CD4-positive, alpha-beta T cell treated with Interleukin-6 at 100 ng/mL for 8 hours (primary cell): ENCODE results near the gene PDE2A.
A peak's percentile ranks its signal among the peaks of the same experiment; 100 is the strongest.

Source experiments
- DNase-seq: peaks from one replicate; pipeline ENCODE4 v3.0.0-alpha.2; 2020; ENCODE audit warnings: mixed read lengths, low spot score

Gene PDE2A

GRCh38 chr11:72684236-72684912 is 10.2 kb upstream of the PDE2A start:
- peak; percentile 32 for DNase-seq

GRCh38 chr11:72683782-72684200 is 9.6 kb upstream of the PDE2A start:
- DNase-seq: peak; percentile 40

GRCh38 chr11:72682858-72683243 is 8.6 kb upstream of the PDE2A start:
- no peak for DNase-seq

GRCh38 chr11:72682238-72682857 is 8.1 kb upstream of the PDE2A start:
- no peak for DNase-seq

GRCh38 chr11:72681226-72682153 is 7.3 kb upstream of the PDE2A start:
- DNase-seq: no peak

GRCh38 chr11:72680624-72681158 is 6.5 kb upstream of the PDE2A start:
- DNase-seq: no peak

GRCh38 chr11:72679869-72680268 is 5.6 kb upstream of the PDE2A start:
- DNase-seq: no peak

- no peak for DNase-seq
These were observed 4.3 kb upstream of the PDE2A start for GRCh38 chr11:72678524-72678923.

- peak; percentile 37 for DNase-seq
These were observed 2.7 kb upstream of the PDE2A start for GRCh38 chr11:72676861-72677341.

GRCh38 chr11:72675221-72675620 is 999 bp upstream of the PDE2A start:
- DNase-seq: no peak

- no peak for DNase-seq
These were observed 809 bp downstream of the PDE2A start for GRCh38 chr11:72673284-72673942.

- DNase-seq: no peak
These were observed 1.5 kb downstream of the PDE2A start for GRCh38 chr11:72672597-72673238.

GRCh38 chr11:72671152-72672099 is 2.8 kb downstream of the PDE2A start:
- no peak for DNase-seq

GRCh38 chr11:72670041-72670440 is 4.2 kb downstream of the PDE2A start:
- DNase-seq: no peak

- DNase-seq: no peak
These were observed 4.7 kb downstream of the PDE2A start for GRCh38 chr11:72669527-72669926.

GRCh38 chr11:72668629-72669347 is 5.4 kb downstream of the PDE2A start:
- no peak for DNase-seq

GRCh38 chr11:72665911-72666472 is 8.2 kb downstream of the PDE2A start:
- no peak for DNase-seq

- DNase-seq: no peak
These were observed 12.2 kb downstream of the PDE2A start for GRCh38 chr11:72662036-72662435.

GRCh38 chr11:72661486-72661885 is 12.7 kb downstream of the PDE2A start:
- no peak for DNase-seq
